DND-41 (cell line): ENCODE measurements around the gene SLC6A3.

Experiments
- ATAC-seq: fragments of 200-7000 bp; cut with Tn5 transposase; 3 replicates; pipeline ENCODE4 v1.9.1; 2021; ENCODE audit warnings: low read depth; ENCODE audit not compliant: insufficient read depth
- DNase-seq: peaks from one replicate; pipeline ENCODE4 v3.0.0-alpha.2; 2020
- H2AFZ ChIP-seq: 2 replicates; pipeline ENCODE4 v1.6.0; 2012; ENCODE audit warnings: low read depth, low read length
- H3K27ac ChIP-seq: 2 replicates; pipeline ENCODE4 v1.5.1; 2012; ENCODE audit warnings: low read length, inconsistent platforms
- H3K27me3 ChIP-seq: fragments of 200-600 bp; sonication (generic); 2 replicates; pipeline ENCODE4 v1.6.0; 2012; ENCODE audit warnings: low read length, mild to moderate bottlenecking, inconsistent platforms; ENCODE audit not compliant: insufficient read depth, poor library complexity
- H3K36me3 ChIP-seq: 2 replicates; pipeline ENCODE4 v1.5.1; 2012; ENCODE audit warnings: low read length, inconsistent platforms; ENCODE audit not compliant: insufficient read depth
- H3K4me1 ChIP-seq: 2 replicates; pipeline ENCODE4 v1.5.1; 2012; ENCODE audit warnings: mild to moderate bottlenecking, low read length; ENCODE audit not compliant: insufficient read depth
- H3K4me2 ChIP-seq: 2 replicates; pipeline ENCODE4 v1.6.0; 2012; ENCODE audit warnings: mild to moderate bottlenecking, moderate library complexity, low read length, inconsistent platforms; ENCODE audit not compliant: insufficient read depth
- H3K4me3 ChIP-seq, 2 experiments: fragments of 200-600 bp in 1 of 2; shearing (Covaris generic) in 1 of 2; 2 replicates each; pipeline ENCODE4 v1.5.1; 2012 to 2016; ENCODE audit warnings: inconsistent platforms in 2 of 2, low read length in 2 of 2, mild to moderate bottlenecking in 2 of 2, low read depth in 1 of 2, moderate library complexity in 1 of 2
- H3K79me2 ChIP-seq: 2 replicates; pipeline ENCODE4 v1.6.0; 2012; ENCODE audit warnings: low read length, inconsistent platforms; ENCODE audit not compliant: insufficient read depth
- H3K9ac ChIP-seq: 2 replicates; pipeline ENCODE4 v1.6.0; 2012; ENCODE audit warnings: low read depth, mild to moderate bottlenecking, inconsistent platforms, low read length, moderate library complexity
- H3K9me3 ChIP-seq: 2 replicates; pipeline ENCODE4 v1.5.1; 2012; ENCODE audit warnings: low read length, moderate library complexity, mild to moderate bottlenecking, inconsistent platforms; ENCODE audit not compliant: insufficient read depth, severe bottlenecking
- H4K20me1 ChIP-seq: 2 replicates; pipeline ENCODE4 v1.6.0; 2012; ENCODE audit warnings: low read length; ENCODE audit not compliant: insufficient read depth
- EZH2 ChIP-seq: IDR thresholded peaks from 3 replicates; pipeline ENCODE4 v1.6.1; 2012; ENCODE audit warnings: borderline replicate concordance, low read depth, mild to moderate bottlenecking, moderate library complexity, low read length, inconsistent platforms; ENCODE audit not compliant: severe bottlenecking
- TF ChIP-seq, protein P1 (sequence below): IDR thresholded peaks from 2 replicates; pipeline ENCODE4 v1.5.1; 2012; ENCODE audit warnings: borderline replicate concordance, low read length, moderate library complexity, mild to moderate bottlenecking; ENCODE audit not compliant: poor library complexity, severe bottlenecking; ENCODE audit errors: extremely low read depth

The SLC6A3 gene

DNA sequence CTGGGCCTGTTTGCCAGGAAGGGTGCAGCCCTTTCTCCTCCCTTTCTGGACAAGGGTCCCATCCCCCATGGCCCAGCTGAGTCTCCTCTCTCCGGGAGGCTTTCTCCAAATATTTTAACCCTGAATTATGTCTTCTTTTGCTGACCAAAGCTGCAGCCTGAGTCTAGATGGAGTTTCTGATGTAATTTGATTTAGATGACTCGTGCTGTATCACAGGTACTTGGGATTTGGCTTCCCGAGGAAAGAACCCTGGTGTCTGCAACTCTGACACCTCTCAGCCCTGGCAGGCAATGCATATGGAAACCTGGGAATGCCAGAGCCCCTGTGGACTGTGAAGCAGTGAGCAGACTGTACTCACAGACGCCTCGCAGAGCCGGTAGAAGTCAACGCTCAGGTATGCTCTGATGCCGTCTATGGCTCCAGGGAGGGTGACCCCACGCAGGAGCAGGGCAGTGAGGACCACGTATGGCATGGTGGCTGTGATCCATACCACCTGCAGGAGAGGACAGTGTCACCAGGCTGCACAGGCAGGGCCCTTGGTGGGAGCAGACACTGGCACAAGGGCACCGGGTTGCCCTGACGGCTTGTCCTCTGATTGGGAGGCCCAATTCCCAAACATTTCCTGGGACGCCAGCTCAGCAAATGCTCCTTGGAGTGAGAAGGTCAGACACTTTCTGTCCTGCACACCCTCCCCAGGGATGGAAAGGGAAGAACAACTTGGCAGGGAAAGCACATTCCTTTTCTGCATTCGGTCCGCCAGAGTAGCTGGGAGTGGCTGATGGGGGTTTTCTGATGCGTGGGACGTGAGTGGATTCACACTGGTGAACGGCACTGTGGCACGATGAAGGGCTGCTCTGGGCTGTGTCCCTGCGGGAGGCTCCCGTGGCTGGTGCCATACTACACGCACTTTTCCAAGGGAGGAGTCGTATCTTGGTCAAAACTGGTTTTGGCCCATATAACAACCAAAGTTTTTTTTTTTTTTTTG, 24.7 kb downstream of the SLC6A3 start:
- no peaks in the 10 kb centered on the region for H3K4me1 ChIP-seq

GRCh38 chr5:1419476-1420210, 25.6 kb downstream of the SLC6A3 start:
- H4K20me1 ChIP-seq, result no peaks in the 10 kb centered on the region
- no peak overlapping the region for H3K27ac ChIP-seq
- DNase-seq (no peak), ATAC-seq (no peak)
- H3K9ac ChIP-seq, result no peak overlapping the region
- H3K4me1 ChIP-seq, result no peaks in the 10 kb centered on the region
- H3K79me2 ChIP-seq, result no peaks in the 10 kb centered on the region
- H3K4me3 ChIP-seq, result no peak overlapping the region
- H3K36me3 ChIP-seq, result no peaks in the 10 kb centered on the region
- no peaks in the 10 kb centered on the region for H3K9me3 ChIP-seq
- no peaks in the 10 kb centered on the region for H3K27me3 ChIP-seq
- H2AFZ ChIP-seq, result no peak overlapping the region
- no peak for TF ChIP-seq EZH2
- TF ChIP-seq, protein P1, sequence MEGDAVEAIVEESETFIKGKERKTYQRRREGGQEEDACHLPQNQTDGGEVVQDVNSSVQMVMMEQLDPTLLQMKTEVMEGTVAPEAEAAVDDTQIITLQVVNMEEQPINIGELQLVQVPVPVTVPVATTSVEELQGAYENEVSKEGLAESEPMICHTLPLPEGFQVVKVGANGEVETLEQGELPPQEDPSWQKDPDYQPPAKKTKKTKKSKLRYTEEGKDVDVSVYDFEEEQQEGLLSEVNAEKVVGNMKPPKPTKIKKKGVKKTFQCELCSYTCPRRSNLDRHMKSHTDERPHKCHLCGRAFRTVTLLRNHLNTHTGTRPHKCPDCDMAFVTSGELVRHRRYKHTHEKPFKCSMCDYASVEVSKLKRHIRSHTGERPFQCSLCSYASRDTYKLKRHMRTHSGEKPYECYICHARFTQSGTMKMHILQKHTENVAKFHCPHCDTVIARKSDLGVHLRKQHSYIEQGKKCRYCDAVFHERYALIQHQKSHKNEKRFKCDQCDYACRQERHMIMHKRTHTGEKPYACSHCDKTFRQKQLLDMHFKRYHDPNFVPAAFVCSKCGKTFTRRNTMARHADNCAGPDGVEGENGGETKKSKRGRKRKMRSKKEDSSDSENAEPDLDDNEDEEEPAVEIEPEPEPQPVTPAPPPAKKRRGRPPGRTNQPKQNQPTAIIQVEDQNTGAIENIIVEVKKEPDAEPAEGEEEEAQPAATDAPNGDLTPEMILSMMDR, result no peak
- no peak overlapping the region for H3K4me2 ChIP-seq

More for the DNA sequence above, 24.7 kb downstream of the SLC6A3 start:
- Histone ChIP-seq H3K27ac (no peak overlapping the region), H3K36me3 (no peaks in the 10 kb centered on the region), H3K4me2 (no peak overlapping the region), H3K27me3 (no peaks in the 10 kb centered on the region), H4K20me1 (no peaks in the 10 kb centered on the region), H3K4me3 (no peak overlapping the region), H2AFZ (no peak overlapping the region), H3K79me2 (no peaks in the 10 kb centered on the region), H3K9me3 (no peaks in the 10 kb centered on the region), H3K9ac (no peak overlapping the region)
- no peak for ATAC-seq
- TF ChIP-seq, protein P1, result no peak
- no peak for TF ChIP-seq EZH2
- DNase-seq, result no peak

DNA sequence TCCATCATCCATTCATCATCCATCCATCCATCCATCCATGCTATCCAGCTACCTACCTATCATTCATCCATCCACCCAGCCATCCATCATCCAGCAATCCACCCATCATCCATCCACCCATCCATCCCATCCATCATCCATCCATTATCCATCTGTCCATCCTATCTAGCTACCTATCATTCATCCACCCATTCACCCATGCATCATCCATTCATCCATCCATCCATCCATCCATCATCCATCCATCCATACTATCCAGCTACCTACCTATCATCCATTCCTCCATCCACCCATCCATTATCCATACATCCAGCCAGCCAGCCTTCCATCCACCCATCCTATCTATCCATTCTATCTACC, 26.3 kb downstream of the SLC6A3 start:
- H3K4me2 ChIP-seq, result no peak overlapping the region
- no peaks in the 10 kb centered on the region for H3K9me3 ChIP-seq
- no peaks in the 10 kb centered on the region for H3K36me3 ChIP-seq
- no peak overlapping the region for H2AFZ ChIP-seq
- H3K27ac ChIP-seq, result no peak overlapping the region
- no peak for TF ChIP-seq EZH2
- TF ChIP-seq, protein P1, result no peak
- no peak overlapping the region for H3K4me3 ChIP-seq
- ATAC-seq (no peak), DNase-seq (no peak)
- H3K27me3 ChIP-seq, result no peaks in the 10 kb centered on the region
- no peak overlapping the region for H3K9ac ChIP-seq
- H3K4me1 ChIP-seq, result no peaks in the 10 kb centered on the region
- H3K79me2 ChIP-seq, result no peaks in the 10 kb centered on the region
- no peaks in the 10 kb centered on the region for H4K20me1 ChIP-seq
